RWPE2 (cell line): ENCODE measurements around the gene ZDHHC20.

Experiments used
- ATAC-seq: fragments of 200-7000 bp; cut with Tn5 transposase; 3 replicates; pipeline ENCODE4 v1.9.1; 2021; ENCODE audit warnings: low read depth
- DNase-seq: peaks from one replicate; pipeline ENCODE4 v3.0.0-alpha.2; 2020; ENCODE audit warnings: low spot score
- H3K27ac ChIP-seq: fragments of 450-650 bp; 2 replicates; pipeline ENCODE4 v1.5.1; 2017; ENCODE audit warnings: mild to moderate bottlenecking; ENCODE audit not compliant: poor library complexity, severe bottlenecking
- H3K27me3 ChIP-seq: fragments of 250-450 bp; sonication (Bioruptor Pico); 2 replicates; pipeline ENCODE4 v1.5.1; 2021; ENCODE audit warnings: mild to moderate bottlenecking, moderate library complexity; ENCODE audit not compliant: insufficient read depth, poor library complexity, severe bottlenecking
- H3K36me3 ChIP-seq: fragments of 250-450 bp; sonication (Bioruptor Pico); 2 replicates; pipeline ENCODE4 v1.5.1; 2020; ENCODE audit warnings: low read depth, mild to moderate bottlenecking, moderate library complexity
- H3K4me1 ChIP-seq: fragments of 250-450 bp; sonication (Bioruptor Pico); 2 replicates; pipeline ENCODE4 v1.5.1; 2021; ENCODE audit warnings: mild to moderate bottlenecking, moderate library complexity; ENCODE audit not compliant: insufficient read depth, poor library complexity, severe bottlenecking
- H3K4me3 ChIP-seq: fragments of 250-450 bp; sonication (Bioruptor Pico); 2 replicates; pipeline ENCODE4 v1.5.1; 2021; ENCODE audit warnings: mild to moderate bottlenecking, moderate library complexity; ENCODE audit not compliant: severe bottlenecking
- H3K9me3 ChIP-seq: fragments of 250-450 bp; sonication (Bioruptor Pico); 2 replicates; pipeline ENCODE4 v1.5.1; 2021; ENCODE audit warnings: mild to moderate bottlenecking, moderate library complexity; ENCODE audit not compliant: severe bottlenecking
- CTCF ChIP-seq: fragments of 450-650 bp; IDR thresholded peaks from one replicate; pipeline ENCODE4 v1.5.1; 2017; ENCODE audit warnings: mild to moderate bottlenecking, moderate library complexity; ENCODE audit not compliant: poor library complexity, severe bottlenecking

ZDHHC20 gene

GRCh38 chr13:21483748-21484147, 24.6 kb upstream of the ZDHHC20 start:
- H3K27ac ChIP-seq: no peak overlapping the region
- H3K9me3 ChIP-seq: no peaks in the 10 kb centered on the region
- DNase-seq (no peak), ATAC-seq (no peak)
- no peaks in the 10 kb centered on the region for H3K27me3 ChIP-seq
- no peak for TF ChIP-seq CTCF
- H3K4me1 ChIP-seq: no peaks in the 10 kb centered on the region
- H3K36me3 ChIP-seq: no peaks in the 10 kb centered on the region
- no peak overlapping the region for H3K4me3 ChIP-seq

GRCh38 chr13:21481359-21481758, 22.3 kb upstream of the ZDHHC20 start:
- TF ChIP-seq CTCF: no peak
- H3K36me3 ChIP-seq: no peaks in the 10 kb centered on the region
- H3K27me3 ChIP-seq: no peaks in the 10 kb centered on the region
- no peak overlapping the region for H3K27ac ChIP-seq
- DNase-seq (no peak), ATAC-seq (no peak)
- H3K4me1 ChIP-seq: no peaks in the 10 kb centered on the region
- no peak overlapping the region for H3K4me3 ChIP-seq
- H3K9me3 ChIP-seq: no peaks in the 10 kb centered on the region

- peak; percentile 66 for TF ChIP-seq CTCF
- Histone ChIP-seq H3K27me3 (no peaks in the 10 kb centered on the region), H3K36me3 (no peaks in the 10 kb centered on the region), H3K4me3 (no peak overlapping the region), H3K27ac (no peak overlapping the region), H3K9me3 (no peaks in the 10 kb centered on the region), H3K4me1 (no peaks in the 10 kb centered on the region)
- peak; percentile 77; the same call in 2 of the 3 replicates for ATAC-seq
- no peak for DNase-seq
Observed at GRCh38 chr13:21478881-21479808, 20.0 kb upstream of the ZDHHC20 start.

- DNase-seq: peak; percentile 62
- no peaks in the 10 kb centered on the region for H3K27me3 ChIP-seq
- no peaks in the 10 kb centered on the region for H3K4me1 ChIP-seq
- H3K9me3 ChIP-seq: no peaks in the 10 kb centered on the region
- no peaks in the 10 kb centered on the region for H3K36me3 ChIP-seq
- ATAC-seq: peak; percentile 66; the same call in 2 of the 3 replicates
- peak overlapping the region; percentile 3 for H3K4me3 ChIP-seq
- H3K27ac ChIP-seq: no peak overlapping the region
- peak; percentile 87 for TF ChIP-seq CTCF
Observed at GRCh38 chr13:21476893-21477472, 17.9 kb upstream of the ZDHHC20 start.
